Hippocampal formation (tissue), 2 donors: ENCODE data around the gene RPRD1B.
"Not testable (repeated sequence)": the region's sequence is repeated elsewhere in the genome, so short reads cannot be mapped to it uniquely, and the experiment has no call there.

ENCODE experiments used
- DNase-seq, 2 donors: peaks; one replicate each; lab custom pipeline; 2025; lab: John Stamatoyannopoulos, UW

The RPRD1B gene

GRCh38 chr20:38107386-38107785 is 73.8 kb downstream of the RPRD1B start:
- DNase-seq, result not testable (repeated sequence)

- not testable (repeated sequence) for DNase-seq
These were observed 74.4 kb downstream of the RPRD1B start for GRCh38 chr20:38107916-38108315.

GRCh38 chr20:38108438-38108985 is 75.0 kb downstream of the RPRD1B start:
- no peak for DNase-seq

- DNase-seq, result no peak
These were observed 75.5 kb downstream of the RPRD1B start for GRCh38 chr20:38108986-38109541.

- no peak for DNase-seq
These were observed 76.3 kb downstream of the RPRD1B start for GRCh38 chr20:38109591-38110524.

- DNase-seq, result no peak
These were observed 77.1 kb downstream of the RPRD1B start for GRCh38 chr20:38110525-38111178.

GRCh38 chr20:38111366-38112232 is 78.1 kb downstream of the RPRD1B start:
- DNase-seq, result no peak

- DNase-seq, result no peak
These were observed 78.8 kb downstream of the RPRD1B start for GRCh38 chr20:38112261-38112929.

- DNase-seq, result no peak
These were observed 79.4 kb downstream of the RPRD1B start for GRCh38 chr20:38112930-38113294.

- no peak for DNase-seq
These were observed 80.1 kb downstream of the RPRD1B start for GRCh38 chr20:38113401-38114325.

- no peak for DNase-seq
These were observed 80.8 kb downstream of the RPRD1B start for GRCh38 chr20:38114353-38114791.

- no peak for DNase-seq
These were observed 81.7 kb downstream of the RPRD1B start for GRCh38 chr20:38115205-38115604.

GRCh38 chr20:38115896-38116295 is 82.3 kb downstream of the RPRD1B start:
- no peak for DNase-seq

- no peak for DNase-seq
These were observed 83.0 kb downstream of the RPRD1B start for GRCh38 chr20:38116409-38117165.

GRCh38 chr20:38117205-38117604 is 83.7 kb downstream of the RPRD1B start:
- DNase-seq, result no peak

- no peak for DNase-seq
These were observed 84.1 kb downstream of the RPRD1B start for GRCh38 chr20:38117635-38118034.

GRCh38 chr20:38119446-38119845 is 85.9 kb downstream of the RPRD1B start:
- DNase-seq, result no peak

- no peak for DNase-seq
These were observed 87.1 kb downstream of the RPRD1B start for GRCh38 chr20:38120625-38120988.

- no peak for DNase-seq
These were observed 88.2 kb downstream of the RPRD1B start for GRCh38 chr20:38121741-38122140.
